Peyer's patch (tissue), 4 donors: ENCODE measurements around the gene SYNC.

Experiments
- POLR2A ChIP-seq, 2 donors: fragments of 450-650 bp; IDR thresholded peaks; one replicate each; pipeline ENCODE4 v1.5.1; 2017; ENCODE audit warnings: antibody characterized with exemption in 2 of 2, mild to moderate bottlenecking in 2 of 2, moderate library complexity in 2 of 2
- TF ChIP-seq, protein P1 (sequence below), 6 experiments: fragments of 450-650 bp in 4 of 6; fragments of 200-600 bp in 2 of 6; sonication (generic) in 1 of 6; IDR thresholded peaks; one replicate each; pipeline ENCODE4 v1.5.1; 2017 to 2019; ENCODE audit warnings: antibody characterized with exemption in 6 of 6, mild to moderate bottlenecking in 3 of 6, moderate library complexity in 1 of 6

DNA sequence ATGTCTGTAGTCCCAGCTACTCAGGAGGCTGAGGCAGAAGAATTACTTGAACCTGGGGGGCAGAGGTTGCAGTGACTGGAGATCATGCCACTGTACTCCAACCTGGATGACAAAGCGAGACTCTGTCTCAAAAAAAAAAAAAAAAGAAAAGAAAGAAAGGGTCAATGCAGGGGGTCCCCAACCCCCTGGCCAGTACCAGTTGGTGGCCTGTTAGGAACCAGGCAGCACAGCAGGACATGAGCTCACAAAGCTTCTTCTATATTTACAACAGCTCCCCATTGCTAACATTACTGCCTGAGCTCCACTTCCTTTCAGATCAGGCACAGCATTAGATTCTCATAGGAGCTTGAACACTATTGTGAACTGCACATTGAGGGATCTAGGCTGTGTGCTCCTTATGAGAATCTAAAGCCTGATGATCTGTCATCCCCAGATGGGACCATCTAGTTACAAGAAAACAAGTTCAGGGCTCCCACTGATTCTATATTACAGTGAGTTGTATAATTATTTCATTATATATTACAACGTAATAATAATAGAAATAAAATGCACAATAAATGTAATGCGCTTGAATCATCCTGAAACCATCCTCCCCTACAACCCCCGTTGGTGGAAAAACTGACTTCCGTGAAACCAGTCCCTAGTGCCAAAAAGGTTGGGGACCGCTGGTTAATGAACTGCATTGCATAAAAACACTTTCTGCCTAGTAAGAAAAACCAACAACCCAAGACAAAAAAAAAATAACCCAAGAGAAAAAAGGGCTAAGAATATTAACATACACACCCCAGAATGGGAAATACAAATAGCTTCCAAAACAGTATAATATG, 55.0 kb downstream of the SYNC start:
- TF ChIP-seq, protein P1, sequence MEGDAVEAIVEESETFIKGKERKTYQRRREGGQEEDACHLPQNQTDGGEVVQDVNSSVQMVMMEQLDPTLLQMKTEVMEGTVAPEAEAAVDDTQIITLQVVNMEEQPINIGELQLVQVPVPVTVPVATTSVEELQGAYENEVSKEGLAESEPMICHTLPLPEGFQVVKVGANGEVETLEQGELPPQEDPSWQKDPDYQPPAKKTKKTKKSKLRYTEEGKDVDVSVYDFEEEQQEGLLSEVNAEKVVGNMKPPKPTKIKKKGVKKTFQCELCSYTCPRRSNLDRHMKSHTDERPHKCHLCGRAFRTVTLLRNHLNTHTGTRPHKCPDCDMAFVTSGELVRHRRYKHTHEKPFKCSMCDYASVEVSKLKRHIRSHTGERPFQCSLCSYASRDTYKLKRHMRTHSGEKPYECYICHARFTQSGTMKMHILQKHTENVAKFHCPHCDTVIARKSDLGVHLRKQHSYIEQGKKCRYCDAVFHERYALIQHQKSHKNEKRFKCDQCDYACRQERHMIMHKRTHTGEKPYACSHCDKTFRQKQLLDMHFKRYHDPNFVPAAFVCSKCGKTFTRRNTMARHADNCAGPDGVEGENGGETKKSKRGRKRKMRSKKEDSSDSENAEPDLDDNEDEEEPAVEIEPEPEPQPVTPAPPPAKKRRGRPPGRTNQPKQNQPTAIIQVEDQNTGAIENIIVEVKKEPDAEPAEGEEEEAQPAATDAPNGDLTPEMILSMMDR (IDR thresholded peaks at IDR 0.05), result no peak
- no peak for TF ChIP-seq POLR2A (IDR thresholded peaks at IDR 0.05)
